ENCODE measurements around the gene UCN2. TPM values are rescaled to one million over a fixed set of nuclear protein-coding genes. Genes with fewer than 3 reads are reported as not detected.

UCN2 gene
- total RNA-seq, 1 donor = 0.54 TPM

DNA sequence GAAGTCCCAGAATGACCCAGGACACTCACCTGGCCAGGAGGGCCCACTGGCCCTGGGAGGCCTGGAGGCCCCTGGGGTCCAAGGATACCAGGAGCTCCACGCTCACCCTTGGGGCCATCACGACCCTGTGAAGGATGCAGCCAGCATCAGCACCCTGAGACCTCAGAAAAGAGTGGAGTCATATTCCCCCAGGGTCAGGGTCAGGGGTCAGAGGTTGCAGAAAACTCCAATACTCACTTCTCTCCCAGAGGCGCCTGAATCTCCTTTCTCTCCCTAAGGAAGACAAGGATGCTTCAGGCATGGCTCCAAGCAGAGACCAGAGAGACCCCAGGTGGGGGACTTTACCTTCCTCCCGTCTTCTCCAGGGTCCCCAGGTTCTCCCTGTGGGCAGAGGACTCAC is 13.1 kb upstream of the UCN2 start:
- TF ChIP-seq, protein P1, sequence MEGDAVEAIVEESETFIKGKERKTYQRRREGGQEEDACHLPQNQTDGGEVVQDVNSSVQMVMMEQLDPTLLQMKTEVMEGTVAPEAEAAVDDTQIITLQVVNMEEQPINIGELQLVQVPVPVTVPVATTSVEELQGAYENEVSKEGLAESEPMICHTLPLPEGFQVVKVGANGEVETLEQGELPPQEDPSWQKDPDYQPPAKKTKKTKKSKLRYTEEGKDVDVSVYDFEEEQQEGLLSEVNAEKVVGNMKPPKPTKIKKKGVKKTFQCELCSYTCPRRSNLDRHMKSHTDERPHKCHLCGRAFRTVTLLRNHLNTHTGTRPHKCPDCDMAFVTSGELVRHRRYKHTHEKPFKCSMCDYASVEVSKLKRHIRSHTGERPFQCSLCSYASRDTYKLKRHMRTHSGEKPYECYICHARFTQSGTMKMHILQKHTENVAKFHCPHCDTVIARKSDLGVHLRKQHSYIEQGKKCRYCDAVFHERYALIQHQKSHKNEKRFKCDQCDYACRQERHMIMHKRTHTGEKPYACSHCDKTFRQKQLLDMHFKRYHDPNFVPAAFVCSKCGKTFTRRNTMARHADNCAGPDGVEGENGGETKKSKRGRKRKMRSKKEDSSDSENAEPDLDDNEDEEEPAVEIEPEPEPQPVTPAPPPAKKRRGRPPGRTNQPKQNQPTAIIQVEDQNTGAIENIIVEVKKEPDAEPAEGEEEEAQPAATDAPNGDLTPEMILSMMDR (IDR thresholded peaks at IDR 0.05; ENCODE audit: insufficient read depth, low read length) = no peak
- no peak for DNase-seq (ENCODE audit: low read depth)
- H3K4me3 ChIP-seq (ENCODE audit: low read depth, low read length) = no peak overlapping the region

DNA sequence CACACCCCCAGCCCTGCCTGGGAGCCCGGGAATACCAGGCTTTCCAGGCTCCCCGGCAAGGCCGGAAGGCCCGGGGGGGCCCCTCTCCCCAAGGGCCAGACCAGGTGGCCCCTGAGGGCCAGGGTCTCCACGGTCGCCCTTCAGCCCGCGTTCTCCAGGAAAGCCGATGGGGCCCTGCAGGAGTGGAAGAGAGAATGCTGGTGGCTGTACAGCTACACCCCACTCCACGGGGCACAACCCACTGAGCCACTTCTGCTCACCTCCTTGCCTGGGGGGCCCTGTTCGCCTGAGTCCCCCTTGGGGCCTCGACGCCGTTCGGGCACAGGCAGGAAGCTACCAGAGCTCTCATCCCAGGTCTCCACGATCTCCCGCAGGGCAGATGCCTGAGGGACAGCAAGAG is 11.8 kb upstream of the UCN2 start:
- TF ChIP-seq, protein P1 (IDR thresholded peaks at IDR 0.05; ENCODE audit: insufficient read depth, low read length) = no peak
- no peak overlapping the region for H3K4me3 ChIP-seq (ENCODE audit: low read depth, low read length)
- DNase-seq (ENCODE audit: low read depth) = no peak

GRCh38 chr3:48573973-48574585 is 10.5 kb upstream of the UCN2 start:
- TF ChIP-seq, protein P1 (IDR thresholded peaks at IDR 0.05; ENCODE audit: insufficient read depth, low read length) = no peak
- H3K4me3 ChIP-seq (ENCODE audit: low read depth, low read length) = no peak overlapping the region
- no peak for DNase-seq (ENCODE audit: low read depth)

GRCh38 chr3:48572517-48572916 is 8.9 kb upstream of the UCN2 start:
- DNase-seq (ENCODE audit: low read depth) = no peak
- TF ChIP-seq, protein P1 (IDR thresholded peaks at IDR 0.05; ENCODE audit: insufficient read depth, low read length) = no peak
- H3K4me3 ChIP-seq (ENCODE audit: low read depth, low read length) = no peak overlapping the region

DNA sequence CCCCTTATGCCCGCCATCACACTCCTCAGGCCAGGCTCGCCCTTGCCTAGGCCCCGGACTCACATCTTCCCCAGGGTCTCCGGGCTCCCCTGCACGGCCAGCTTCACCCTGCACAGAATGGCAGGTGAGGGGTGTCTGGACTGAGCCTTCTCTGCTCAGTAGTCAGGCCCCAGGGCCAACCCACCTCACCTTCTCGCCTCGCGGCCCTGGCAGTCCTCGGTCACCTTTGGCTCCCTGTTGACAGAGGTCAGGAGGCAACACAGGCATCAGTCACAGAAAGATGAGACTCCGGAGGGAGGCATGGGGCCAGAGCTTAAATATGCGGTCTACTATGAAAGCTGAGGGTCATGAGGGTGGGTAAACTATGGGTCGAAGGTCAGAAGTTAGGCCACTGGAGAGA is 8.4 kb upstream of the UCN2 start:
- TF ChIP-seq, protein P1 (IDR thresholded peaks at IDR 0.05; ENCODE audit: insufficient read depth, low read length) = no peak
- H3K4me3 ChIP-seq (ENCODE audit: low read depth, low read length) = no peak overlapping the region
- no peak for DNase-seq (ENCODE audit: low read depth)

DNA sequence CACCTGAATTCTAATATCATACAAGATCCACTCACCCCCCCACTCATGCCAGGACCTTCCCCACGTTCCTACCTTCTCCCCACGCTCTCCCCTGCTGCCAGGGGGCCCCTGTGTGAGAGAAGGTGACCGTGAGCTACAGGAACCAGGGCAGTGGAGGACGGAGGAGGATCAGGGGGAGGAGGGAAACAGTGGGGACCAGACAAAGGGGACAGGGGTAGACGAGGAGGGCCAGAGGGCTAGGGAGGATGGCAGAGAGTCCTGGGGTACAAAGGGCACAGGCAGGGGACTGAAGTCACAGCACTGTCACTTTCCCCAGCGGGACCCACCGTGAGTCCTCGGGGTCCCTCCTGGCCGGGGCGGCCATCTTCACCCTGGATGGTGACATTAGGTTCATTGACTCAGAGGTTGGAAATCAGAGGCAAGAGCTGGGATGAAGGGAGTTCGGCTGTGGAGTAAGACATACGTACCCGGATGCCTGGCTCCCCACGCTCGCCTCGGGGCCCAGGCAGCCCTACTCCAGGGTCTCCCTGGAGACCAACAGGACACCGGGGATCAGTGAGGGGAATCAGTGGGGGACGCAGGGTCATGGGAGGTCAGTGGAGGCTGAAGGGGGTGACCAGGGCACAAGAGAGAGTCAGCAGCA is 6.3 kb upstream of the UCN2 start:
- TF ChIP-seq, protein P1 (IDR thresholded peaks at IDR 0.05; ENCODE audit: insufficient read depth, low read length) = no peak
- no peak overlapping the region for H3K4me3 ChIP-seq (ENCODE audit: low read depth, low read length)
- DNase-seq (ENCODE audit: low read depth) = no peak
